Fibroblast of lung (primary cell): ENCODE measurements around the gene PRRT1.

ENCODE experiments used
- CTCF ChIP-seq, 2 donors: IDR thresholded peaks in 1 of 2; conservative IDR thresholded peaks in 1 of 2; 1 replicate in 1 of 2; 2 replicates in 1 of 2; pipeline ENCODE4 v1.5.1; 2011 to 2012; ENCODE audit warnings: low read length in 2 of 2, control low read depth in 1 of 2, inconsistent platforms in 1 of 2, low read depth in 1 of 2, mild to moderate bottlenecking in 1 of 2
- EZH2 ChIP-seq: IDR thresholded peaks from 2 replicates; pipeline ENCODE4 v1.5.1; 2012; ENCODE audit warnings: low read length, control low read depth, mild to moderate bottlenecking; ENCODE audit errors: missing control alignments

DNA sequence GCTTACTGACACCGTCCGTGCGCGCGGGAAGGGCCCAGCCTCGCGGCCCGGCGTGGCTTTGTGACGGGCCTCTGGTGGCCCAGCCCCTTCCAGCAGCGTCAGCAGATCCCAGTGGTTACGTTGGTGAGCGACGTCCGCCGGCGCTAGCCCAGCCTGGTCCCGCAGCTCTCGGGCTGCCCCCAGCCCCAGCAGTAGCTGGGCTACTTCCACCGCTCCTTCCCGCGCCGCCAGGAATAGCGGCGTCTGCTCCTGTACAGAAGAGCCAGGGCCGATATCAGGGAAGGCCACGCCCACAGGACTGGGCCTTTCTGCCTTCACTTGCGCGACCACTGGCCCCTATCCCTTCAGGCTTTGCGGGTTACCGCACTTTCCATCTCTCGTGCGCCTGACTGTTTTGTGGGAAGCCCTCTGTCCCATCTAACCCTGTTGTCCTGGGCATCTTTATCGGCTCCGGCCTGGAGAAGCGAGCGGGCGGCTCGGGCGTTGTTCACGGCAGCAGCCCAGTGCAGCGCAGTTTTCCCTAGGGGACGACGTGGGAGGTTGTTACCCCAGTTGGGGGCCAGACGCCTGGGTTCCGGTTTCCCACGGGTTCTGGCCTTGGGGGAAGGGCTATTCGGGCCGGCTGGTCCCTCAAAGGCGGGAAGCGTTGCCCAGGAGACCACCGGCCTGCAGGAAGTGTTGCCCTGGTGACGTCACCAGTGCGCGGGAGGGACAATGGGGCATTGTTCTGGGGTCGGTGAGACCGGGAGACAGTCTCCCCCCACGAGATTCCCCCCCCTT lies 44.4 kb upstream of the PRRT1 start:
- TF ChIP-seq EZH2 (no peak), CTCF (conservative IDR thresholded peaks at IDR 0.05 in 1 of 2, IDR thresholded peaks at IDR 0.05 in 1 of 2; ENCODE audit: low read depth in 1 of 2, low read length in 2 of 2) (no peak)
